Articular chondrocyte of knee joint (primary cell): ENCODE measurements around the gene GK. TPM values are rescaled to one million over a fixed set of nuclear protein-coding genes. Genes with fewer than 3 reads are reported as not detected.

Experiments
- small RNA-seq: library from RNA; depleted of rRNA; stranded (forward); fragments of <200 nt; gene quantifications from one replicate; pipeline ENCODE3, GENCODE V24; 2012
- total RNA-seq: library from RNA; depleted of rRNA; stranded (reverse); fragments of >200 nt; gene quantifications from 2 replicates; pipeline ENCODE4 v1.2.3, GENCODE V29; 2012

GK gene
- 5.0 and 6.5 TPM in 2 replicates for total RNA-seq

DNA sequence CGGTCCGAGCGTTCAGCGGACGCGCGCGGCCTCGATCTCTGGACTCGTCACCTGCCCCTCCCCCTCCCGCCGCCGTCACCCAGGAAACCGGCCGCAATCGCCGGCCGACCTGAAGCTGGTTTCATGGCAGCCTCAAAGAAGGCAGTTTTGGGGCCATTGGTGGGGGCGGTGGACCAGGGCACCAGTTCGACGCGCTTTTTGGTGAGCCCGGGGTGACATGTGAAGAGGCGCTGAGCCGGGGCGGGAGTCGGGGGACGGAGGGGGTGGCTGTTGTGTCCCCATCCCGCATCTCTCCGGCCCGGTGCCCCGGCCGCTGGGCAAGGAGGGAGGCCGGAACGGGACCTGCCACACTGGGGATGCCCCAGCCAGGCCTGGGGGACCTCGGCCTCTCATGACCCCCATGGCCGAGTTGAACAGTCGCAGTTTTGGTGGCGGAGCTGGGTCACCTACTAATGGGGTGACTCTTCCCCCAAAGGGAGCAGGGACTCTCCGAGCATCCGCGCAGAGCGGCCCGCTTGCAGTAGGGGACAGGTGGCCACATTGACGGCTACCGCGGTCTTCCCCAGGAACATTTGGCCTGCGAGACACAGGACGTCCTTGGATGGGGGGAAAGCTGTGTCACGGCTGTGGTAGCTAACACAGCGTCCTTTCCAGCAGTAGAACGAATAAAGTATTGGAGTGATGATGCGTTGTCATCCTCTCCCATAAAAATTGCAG is at the start of gene GK:
TSS of gene GK (plus strand) at position 9 of the 717 bp plus-strand sequence. CDS start at position 124, 115 bp downstream.

Small RNA genes within 50 kb of the gene (small RNA-seq; reads per million reads assigned to genes)
- not detected for gene CKS1BP6

Other genes starting within 250 kb of the GK start
- not detected in 2 replicates for gene TASL, start 75.7 kb upstream of the GK start, total RNA-seq
- gene TAB3, start 235.8 kb downstream of the GK start, total RNA-seq, result 17.4 and 19.6 TPM in 2 replicates